Activated CD4-positive, alpha-beta T cell treated with anti-CD3 and anti-CD28 coated beads, Interleukin-2, amount 50 U/mL, for 48 hours (primary cell): ENCODE data around the gene ZNF322.

Source experiments
- DNase-seq, 2 experiments: peaks; one replicate each; pipeline ENCODE4 v3.0.0-alpha.2; 2020

Gene ZNF322

DNA sequence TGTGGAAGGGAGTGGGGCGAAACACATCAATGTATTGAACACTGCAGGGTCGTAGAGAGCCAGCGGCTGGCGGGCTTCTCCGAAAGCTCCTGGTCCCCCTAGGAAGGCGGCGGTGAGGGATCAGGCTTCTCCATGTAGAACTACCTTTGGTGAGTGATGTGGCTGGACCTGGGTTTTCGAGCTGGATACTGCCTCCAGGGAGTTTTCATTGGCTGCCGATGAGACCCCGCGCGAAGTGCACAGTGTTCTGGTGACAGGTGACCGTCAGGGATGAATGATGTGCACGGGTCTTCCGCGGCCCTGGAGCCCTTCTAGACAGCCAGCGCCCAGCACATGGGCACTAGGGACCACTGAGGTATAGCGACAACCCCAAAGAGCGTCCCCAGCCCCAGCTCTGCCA is 46.3 kb downstream of the ZNF322 start:
- DNase-seq = no peak

- DNase-seq = no peak
These were observed 47.9 kb downstream of the ZNF322 start for GRCh38 chr6:26611599-26611998.

- no peak for DNase-seq
These were observed 50.1 kb downstream of the ZNF322 start for GRCh38 chr6:26609463-26609862.

DNA sequence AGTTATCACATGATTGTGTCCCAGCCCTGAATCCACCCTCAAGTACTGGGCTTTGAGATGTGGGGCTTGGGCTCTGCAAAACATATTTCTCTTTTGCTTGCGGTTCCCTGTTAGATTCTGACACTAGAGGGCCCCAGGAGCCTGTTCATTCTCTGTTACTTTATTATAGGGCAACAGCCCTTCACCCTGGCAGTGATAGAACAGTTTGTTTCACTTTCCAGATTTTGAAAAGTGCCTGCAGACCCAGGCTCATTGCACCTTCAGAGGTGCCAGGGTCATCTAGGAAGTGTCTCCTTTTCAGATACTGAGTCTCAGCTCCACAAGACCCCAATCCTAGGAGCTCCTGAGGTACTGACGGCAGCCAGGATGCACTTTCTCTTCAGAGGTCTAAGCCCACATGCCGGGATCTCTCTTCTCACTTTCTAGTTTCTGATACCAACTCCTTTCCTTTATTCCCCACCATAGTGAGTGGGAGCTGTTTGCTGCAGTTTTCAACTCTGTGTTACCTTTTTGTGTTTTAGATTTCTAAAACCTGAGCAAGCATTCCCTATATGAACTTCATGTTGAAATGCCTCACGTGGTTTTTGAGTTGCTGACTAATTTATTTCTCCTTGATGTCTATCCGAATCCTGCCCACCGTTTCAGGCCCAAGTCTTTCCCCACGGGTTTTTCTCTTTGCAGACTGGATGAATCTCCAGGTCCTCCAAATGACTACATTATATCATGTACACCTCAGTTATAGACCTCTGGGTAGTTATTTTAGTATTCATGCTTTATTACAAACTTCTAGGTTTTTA is 51.9 kb downstream of the ZNF322 start:
- DNase-seq = peak; percentile 41 to 59

GRCh38 chr6:26604797-26605196 is 54.7 kb downstream of the ZNF322 start:
- no peak for DNase-seq

DNA sequence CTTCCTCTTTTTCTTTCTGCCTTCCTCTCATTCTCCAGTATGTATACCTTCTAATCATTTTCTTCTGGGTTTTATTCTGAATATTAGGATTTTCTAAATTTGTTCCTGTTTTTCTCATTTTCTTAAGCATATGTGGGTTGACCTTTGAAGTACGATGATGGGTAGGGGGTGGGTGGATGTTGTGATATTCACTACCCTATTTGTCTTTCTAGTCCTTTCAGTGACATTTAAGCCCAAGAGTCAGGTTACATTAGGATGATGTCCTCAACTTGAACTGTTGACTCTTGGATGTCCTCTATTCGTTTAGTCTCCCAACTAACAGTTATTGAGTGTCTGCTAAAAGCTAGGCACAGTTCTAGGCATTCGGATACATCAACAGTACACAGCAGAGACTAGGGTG is 55.5 kb downstream of the ZNF322 start:
- DNase-seq = no peak

DNA sequence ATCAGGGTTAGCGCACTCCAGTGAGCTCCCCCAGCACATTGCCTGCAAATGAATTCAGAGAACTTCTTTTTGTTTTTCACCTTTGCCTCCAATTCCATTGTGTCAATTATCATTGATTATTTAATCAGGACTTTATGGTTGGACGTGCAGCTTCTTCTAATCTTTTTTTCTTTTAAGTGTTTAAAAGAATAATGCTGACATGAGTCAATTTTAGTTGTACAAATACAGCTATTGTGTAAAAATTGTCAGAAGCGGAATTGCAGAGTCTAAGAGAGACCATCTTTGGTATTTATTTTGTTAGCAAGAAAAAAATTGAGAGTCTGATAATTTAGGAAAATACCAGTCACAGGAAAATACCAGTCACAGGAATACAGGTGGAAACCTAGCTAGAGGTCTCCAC is 57.3 kb downstream of the ZNF322 start:
- DNase-seq = no peak

DNA sequence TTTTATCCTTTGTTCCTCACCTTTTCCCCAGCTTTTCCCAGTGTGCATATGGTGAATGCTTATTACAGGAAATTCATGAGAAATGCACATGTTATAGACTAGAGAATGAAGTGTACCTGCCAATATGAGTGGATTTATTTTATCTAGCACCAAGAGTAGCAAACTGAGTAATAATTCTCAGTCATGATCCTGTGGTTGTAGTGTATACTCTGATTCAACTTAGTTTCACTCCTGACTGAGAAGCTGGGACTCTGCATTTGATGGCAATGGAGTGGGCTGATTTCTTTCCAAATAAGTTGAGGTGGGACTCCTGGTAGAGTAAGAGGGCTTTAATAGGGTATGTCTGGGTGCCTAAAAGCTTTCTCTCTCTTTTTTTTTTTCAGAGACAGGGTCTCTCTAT is 58.8 kb downstream of the ZNF322 start:
- DNase-seq = no peak

GRCh38 chr6:26599591-26599990 is 60.0 kb downstream of the ZNF322 start:
- DNase-seq = no peak

DNA sequence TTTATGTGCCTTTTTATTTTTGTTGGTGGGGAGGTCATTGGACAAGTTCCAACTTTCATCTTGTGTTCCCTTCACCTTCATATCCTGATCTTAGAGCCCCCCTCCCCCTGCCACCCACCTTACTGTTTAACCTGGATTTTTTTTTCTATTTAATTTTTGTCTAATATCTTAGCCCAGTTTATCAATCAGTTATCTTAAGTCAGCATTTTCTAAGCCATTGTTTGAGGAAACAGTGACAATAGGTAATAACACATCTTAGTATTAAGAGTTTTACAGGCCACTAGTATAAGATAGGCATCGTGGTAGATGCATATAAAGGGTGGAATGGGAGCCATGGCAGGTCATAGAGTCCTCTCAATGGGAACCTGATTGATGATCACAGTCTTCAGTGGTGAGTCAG is 60.4 kb downstream of the ZNF322 start:
- no peak for DNase-seq

DNA sequence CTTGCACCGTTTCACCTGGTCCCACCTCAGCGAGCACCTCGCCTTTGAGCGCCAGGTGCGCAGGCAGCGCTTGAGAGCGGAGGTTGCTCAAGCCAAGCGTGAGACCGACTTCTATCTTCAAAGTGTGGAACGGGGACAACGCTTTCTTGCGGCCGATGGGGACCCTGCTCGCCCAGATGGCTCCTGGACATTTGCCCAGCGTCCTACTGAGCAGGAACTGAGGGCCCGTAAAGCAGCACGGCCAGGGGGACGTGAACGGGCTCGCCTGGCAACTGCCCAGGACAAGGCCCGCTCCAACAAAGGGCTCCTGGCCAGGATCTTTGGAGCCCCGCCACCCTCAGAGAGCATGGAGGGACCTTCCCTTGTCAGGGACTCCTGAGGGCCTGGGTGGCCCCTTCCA is 61.3 kb downstream of the ZNF322 start:
- DNase-seq = no peak

DNA sequence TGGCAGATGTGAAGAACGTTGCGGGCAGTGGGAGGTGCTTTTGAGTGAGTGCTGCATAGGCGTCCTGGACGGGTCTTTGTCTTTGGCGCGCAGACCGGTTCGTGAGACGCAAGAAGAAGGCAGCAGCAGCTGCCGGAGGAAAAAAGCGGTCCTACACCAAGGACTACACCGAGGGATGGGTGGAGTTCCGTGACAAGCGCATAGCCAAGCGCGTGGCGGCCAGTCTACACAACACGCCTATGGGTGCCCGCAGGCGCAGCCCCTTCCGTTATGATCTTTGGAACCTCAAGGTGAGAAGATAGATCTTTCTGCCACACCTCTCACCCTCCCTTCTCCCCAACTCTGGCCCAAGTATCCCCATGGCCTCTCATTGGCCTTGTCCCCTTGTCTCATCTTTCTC is 61.7 kb downstream of the ZNF322 start:
- no peak for DNase-seq

- no peak for DNase-seq
These were observed 62.2 kb downstream of the ZNF322 start for GRCh38 chr6:26597389-26597766.

- DNase-seq = peak; percentile 96 to 98
These were observed 62.8 kb downstream of the ZNF322 start, which contains the start of gene ABT1 for GRCh38 chr6:26596579-26597388. Gene ABT1, plus strand, starts transcription at chr6:26596953. Its CDS starts 30 bp downstream, at chr6:26596983.

DNA sequence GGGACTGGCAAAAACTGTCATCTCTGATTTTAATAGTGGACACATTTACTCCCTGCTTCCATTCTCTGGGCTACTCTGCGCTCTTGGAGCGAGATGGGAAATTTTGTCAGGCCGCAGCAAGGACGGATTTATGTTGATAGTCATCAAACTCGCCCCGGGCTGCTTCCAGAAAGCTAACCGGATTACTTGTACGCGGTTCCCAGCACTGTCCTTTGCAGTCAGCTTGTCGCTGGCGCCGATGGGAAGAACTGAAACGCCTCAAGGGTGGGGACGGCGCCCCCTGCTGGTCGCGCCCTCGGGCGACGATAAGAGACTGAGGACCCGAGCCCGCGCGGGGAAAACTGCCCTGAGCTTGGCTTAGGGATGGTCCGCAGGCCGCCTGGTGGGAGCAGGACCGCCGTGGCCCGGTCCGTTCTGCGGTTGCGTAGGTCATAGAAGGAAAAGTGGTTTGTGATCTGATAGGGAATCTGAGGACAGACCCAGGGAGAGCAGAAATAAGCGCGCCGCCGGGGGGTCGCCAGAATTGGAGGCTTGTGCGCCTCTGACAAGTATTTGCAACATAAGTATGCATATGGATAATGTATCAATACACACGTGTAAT is 63.8 kb downstream of the ZNF322 start:
- peak; percentile 92 to 93 for DNase-seq

GRCh38 chr6:26594730-26595632 is 64.6 kb downstream of the ZNF322 start:
- DNase-seq = peak; percentile 72 to 77

GRCh38 chr6:26594131-26594498 is 65.4 kb downstream of the ZNF322 start:
- no peak for DNase-seq

GRCh38 chr6:26593278-26594130 is 66.0 kb downstream of the ZNF322 start:
- DNase-seq = no peak

DNA sequence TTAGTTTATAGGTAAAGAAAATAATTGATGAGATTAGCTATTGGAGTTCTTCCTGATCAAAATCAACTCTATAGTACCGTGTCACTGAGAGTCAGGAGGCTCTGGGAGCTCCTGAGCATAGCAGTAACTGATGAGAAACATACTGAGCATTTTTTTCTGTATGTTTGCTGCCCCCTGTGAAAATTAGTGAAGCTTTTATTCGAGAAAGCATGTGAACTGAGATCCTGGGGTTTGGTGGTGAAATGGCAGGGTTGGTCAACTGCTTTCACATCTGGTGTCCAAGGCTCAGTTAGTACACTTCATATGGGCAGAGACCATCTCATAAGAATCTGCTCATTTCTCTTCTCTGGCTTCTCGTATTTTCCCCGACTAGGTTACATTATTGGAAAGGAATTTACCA is 66.9 kb downstream of the ZNF322 start:
- no peak for DNase-seq

DNA sequence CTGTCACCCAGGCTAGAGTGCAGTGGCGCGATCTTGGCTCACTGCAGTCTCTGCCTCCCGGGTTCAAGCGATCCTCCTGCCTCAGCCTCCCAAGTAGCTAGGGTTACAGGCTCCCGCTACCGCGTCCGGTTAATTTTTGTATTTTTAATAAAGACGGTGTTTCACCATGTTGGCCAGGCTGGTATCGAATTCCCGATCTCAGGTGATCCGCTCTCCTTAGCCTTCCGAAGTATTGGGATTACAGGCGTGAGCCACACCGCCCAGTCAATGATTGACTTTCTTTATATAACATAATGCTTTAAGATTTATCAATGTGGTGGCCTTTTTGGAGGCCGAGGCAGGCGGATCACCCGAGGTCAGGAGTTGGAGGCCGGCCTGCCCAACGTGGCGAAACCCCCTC is 70.6 kb downstream of the ZNF322 start:
- no peak for DNase-seq
